ENCODE measurements around the gene LAMC3.

Gene LAMC3

DNA sequence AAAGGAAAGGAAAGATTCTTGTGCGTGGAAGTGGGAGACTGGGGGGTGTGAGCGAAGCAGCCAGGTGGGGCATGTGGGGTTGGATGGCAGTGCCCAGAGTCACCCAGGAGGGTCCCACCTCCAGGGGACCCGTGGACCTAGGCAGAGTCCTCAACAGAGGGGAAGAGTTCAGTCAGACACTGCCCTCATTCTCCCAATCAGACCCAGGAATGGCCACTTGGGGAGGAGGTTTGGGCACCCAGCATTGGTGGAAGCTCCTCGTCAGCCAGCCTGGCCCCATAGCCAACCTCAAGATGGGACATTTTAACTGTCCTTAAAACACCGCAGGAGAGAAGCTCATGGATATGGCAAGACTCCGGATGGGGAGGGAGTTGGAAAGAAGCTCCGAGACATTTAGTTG is 21.9 kb upstream of the LAMC3 start:
- no peak for DNase-seq (ENCODE audit: low read depth)
- no peak overlapping the region for H3K4me3 ChIP-seq (ENCODE audit: control insufficient read depth, low read depth, low read length)
- TF ChIP-seq, protein P1, sequence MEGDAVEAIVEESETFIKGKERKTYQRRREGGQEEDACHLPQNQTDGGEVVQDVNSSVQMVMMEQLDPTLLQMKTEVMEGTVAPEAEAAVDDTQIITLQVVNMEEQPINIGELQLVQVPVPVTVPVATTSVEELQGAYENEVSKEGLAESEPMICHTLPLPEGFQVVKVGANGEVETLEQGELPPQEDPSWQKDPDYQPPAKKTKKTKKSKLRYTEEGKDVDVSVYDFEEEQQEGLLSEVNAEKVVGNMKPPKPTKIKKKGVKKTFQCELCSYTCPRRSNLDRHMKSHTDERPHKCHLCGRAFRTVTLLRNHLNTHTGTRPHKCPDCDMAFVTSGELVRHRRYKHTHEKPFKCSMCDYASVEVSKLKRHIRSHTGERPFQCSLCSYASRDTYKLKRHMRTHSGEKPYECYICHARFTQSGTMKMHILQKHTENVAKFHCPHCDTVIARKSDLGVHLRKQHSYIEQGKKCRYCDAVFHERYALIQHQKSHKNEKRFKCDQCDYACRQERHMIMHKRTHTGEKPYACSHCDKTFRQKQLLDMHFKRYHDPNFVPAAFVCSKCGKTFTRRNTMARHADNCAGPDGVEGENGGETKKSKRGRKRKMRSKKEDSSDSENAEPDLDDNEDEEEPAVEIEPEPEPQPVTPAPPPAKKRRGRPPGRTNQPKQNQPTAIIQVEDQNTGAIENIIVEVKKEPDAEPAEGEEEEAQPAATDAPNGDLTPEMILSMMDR (IDR thresholded peaks at IDR 0.05; ENCODE audit: control insufficient read depth, insufficient read depth, low read depth, low read length, missing control alignments), result no peak

DNA sequence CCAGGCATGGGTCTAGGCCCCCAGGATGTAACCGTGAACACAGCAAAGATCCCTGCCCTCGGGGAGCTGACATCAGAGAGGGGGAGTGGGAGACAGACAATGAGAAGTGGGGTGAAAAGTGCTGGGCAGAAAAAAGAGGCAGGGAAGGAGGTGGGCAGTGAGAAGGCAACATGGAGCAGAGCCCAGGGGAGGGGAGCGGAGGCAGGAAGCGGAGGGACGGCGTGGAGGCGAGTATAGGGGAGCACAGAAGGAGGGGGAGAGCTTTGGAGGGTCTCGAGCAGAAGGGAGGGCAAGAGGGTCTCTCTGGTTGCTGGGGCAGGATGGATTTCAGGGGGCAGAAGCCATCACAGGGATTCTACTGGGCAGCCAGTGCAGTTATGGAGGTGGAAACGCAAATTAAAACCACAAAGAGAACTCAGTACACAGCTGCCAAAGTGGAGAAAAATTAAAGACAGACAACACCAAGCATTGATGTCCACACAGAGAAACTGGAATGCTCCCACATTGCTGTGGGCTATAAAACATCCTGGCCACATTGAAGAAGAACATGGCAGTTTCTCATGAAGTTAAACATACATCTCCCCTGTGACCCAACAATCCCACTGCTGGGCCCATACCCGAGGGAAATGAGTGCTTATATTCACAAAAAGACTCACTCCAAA is 21.1 kb upstream of the LAMC3 start:
- TF ChIP-seq, protein P1 (IDR thresholded peaks at IDR 0.05; ENCODE audit: control insufficient read depth, insufficient read depth, low read depth, low read length, missing control alignments), result no peak
- DNase-seq (ENCODE audit: low read depth), result no peak
- no peak overlapping the region for H3K4me3 ChIP-seq (ENCODE audit: control insufficient read depth, low read depth, low read length)

DNA sequence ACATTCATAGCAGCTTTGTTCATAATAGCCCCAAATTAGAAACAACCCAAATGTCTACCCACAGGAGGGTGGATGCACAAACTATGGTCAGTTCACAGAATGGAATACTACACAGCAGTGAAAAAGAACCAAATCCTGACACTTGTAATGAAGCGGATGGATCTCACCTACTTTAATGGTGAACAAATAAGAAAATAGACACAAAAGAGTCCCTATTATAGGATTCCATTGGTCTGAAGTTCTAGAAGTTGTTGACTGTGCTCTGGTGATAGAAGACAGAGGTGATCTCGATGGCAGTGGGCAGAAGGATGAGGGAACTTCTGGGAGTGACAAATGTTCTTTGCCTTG is 20.6 kb upstream of the LAMC3 start:
- no peak for DNase-seq (ENCODE audit: low read depth)
- TF ChIP-seq, protein P1 (IDR thresholded peaks at IDR 0.05; ENCODE audit: control insufficient read depth, insufficient read depth, low read depth, low read length, missing control alignments), result no peak
- H3K4me3 ChIP-seq (ENCODE audit: control insufficient read depth, low read depth, low read length), result no peak overlapping the region

DNA sequence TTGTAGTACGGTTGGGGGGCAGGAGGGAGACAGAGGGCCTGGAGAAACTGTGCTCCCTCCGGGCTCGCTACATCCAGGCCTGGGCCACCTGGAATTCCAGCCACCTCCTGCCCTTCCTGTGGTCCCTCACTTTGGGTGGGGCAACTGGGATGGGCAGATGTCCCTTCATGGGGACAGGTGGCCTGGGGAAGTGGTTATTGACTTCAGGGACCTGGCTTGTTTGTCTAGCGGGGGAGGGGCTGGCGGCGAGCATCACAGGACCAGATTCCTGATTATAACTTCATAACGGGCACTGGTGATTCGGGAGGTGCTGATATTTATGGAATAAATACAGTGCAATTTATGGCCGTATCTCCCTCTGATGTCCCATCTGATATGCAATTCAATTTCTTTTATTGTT is 20.1 kb upstream of the LAMC3 start:
- no peak for DNase-seq (ENCODE audit: low read depth)
- H3K4me3 ChIP-seq (ENCODE audit: control insufficient read depth, low read depth, low read length), result no peak overlapping the region
- TF ChIP-seq, protein P1 (IDR thresholded peaks at IDR 0.05; ENCODE audit: control insufficient read depth, insufficient read depth, low read depth, low read length, missing control alignments), result no peak

DNA sequence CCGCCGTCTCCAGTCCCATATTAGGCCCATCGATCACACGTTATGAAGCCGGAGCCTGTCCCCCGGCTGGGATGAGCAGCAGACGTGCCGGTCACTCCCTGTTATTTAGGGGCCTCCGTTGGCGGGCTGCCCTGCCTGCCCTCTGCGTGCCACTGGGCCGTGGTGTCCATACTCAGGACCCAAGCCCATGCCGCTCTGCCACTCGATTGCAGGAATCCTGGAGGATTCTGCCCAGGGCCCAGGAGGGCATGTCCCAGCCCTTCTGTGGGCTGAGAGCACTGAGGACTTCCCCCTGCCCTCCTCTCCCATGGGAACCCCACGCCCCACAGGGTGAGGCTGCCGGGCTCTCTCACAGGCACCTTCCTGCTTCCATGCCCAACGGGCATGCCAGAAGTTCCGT is 19.6 kb upstream of the LAMC3 start:
- TF ChIP-seq, protein P1 (IDR thresholded peaks at IDR 0.05; ENCODE audit: control insufficient read depth, insufficient read depth, low read depth, low read length, missing control alignments), result no peak
- no peak for DNase-seq (ENCODE audit: low read depth)
- no peak overlapping the region for H3K4me3 ChIP-seq (ENCODE audit: control insufficient read depth, low read depth, low read length)

DNA sequence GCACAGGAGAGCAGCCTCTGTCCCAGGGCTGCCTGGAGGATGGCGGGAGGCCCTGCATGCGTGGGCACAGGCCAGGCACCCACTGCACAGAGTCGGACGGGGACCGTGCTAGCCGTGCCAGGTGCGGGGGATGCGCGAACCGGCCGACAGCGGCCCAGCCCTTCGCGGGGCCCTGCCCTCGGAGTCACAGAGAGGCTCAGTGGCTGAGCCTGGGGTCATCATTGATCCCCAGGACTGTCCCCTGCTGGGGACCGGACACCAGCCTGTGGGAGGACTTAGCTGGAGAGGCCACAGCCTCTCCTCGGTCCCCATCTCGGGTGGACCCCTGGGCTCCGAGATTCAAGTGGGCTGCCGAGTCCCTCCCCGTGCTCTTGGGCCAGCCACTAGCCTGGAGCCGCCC is 19.1 kb upstream of the LAMC3 start:
- no peak for DNase-seq (ENCODE audit: low read depth)
- TF ChIP-seq, protein P1 (IDR thresholded peaks at IDR 0.05; ENCODE audit: control insufficient read depth, insufficient read depth, low read depth, low read length, missing control alignments), result no peak
- H3K4me3 ChIP-seq (ENCODE audit: control insufficient read depth, low read depth, low read length), result no peak overlapping the region

All from AG09309 (cell line).